ENCODE data around the gene PPP1R7.

DNA sequence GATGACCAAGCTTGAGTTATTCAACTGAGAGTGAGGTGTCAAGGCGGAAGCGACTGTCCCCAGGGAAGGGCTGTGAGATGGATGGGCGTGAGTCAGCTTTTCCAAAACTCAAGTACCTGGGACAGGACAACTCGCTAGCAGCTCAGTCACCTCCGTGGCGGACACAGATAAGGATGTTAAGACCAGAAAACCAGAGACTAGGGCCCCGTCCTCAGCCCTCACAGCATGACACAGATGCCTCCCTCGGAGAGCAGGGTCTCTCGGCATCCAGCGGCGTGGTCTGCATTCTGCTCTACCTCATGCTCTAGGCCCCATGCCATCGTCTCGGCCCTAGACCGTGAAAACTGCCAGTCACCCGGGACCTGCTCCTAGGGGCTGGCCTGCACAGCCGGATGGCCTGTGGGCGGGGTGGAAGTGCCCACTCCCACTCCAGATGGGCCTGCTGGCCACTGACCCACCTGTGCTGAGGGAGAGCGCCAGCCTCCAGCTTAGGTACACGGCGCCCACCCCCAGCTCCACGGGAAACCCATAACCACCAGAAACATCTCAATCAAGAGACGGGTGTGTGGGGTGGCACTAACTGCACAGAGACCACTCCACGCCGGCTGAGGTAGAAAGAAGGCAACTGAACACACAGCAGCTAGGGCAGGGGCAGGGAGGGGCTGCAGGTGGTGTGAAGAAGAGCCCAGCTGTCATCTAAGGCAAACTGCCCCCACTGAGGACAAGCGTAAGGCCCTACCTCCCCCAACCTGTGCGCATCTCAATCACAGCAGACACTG, 78.0 kb downstream of the PPP1R7 start:
- TF ChIP-seq, protein P1, sequence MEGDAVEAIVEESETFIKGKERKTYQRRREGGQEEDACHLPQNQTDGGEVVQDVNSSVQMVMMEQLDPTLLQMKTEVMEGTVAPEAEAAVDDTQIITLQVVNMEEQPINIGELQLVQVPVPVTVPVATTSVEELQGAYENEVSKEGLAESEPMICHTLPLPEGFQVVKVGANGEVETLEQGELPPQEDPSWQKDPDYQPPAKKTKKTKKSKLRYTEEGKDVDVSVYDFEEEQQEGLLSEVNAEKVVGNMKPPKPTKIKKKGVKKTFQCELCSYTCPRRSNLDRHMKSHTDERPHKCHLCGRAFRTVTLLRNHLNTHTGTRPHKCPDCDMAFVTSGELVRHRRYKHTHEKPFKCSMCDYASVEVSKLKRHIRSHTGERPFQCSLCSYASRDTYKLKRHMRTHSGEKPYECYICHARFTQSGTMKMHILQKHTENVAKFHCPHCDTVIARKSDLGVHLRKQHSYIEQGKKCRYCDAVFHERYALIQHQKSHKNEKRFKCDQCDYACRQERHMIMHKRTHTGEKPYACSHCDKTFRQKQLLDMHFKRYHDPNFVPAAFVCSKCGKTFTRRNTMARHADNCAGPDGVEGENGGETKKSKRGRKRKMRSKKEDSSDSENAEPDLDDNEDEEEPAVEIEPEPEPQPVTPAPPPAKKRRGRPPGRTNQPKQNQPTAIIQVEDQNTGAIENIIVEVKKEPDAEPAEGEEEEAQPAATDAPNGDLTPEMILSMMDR (IDR thresholded peaks at IDR 0.05): no peak
- TF ChIP-seq EZH2 (IDR thresholded peaks at IDR 0.05): no peak
- TF ChIP-seq EZH2phosphoT487 (IDR thresholded peaks at IDR 0.05): no peak

All from neural progenitor cell (in vitro differentiated cells).